ENCODE data around the gene DIDO1.
A peak's percentile ranks its signal among the peaks of the same experiment; 100 is the strongest.

The DIDO1 gene

GRCh38 chr20:62926229-62927127, at the start of gene DIDO1:
Gene DIDO1 (minus strand): TSS chr20:62926505.
- H3K4me3 ChIP-seq (ENCODE audit: low read length): peak within 1 kb of the TSS; percentile 86
- no peak for TF ChIP-seq ZNF274 (IDR thresholded peaks at IDR 0.05; ENCODE audit: low read depth, low read length)

GRCh38 chr20:62975251-62975760, 49.0 kb upstream of the DIDO1 start:
- TF ChIP-seq ZNF274 (IDR thresholded peaks at IDR 0.05; ENCODE audit: low read depth, low read length): no peak
- H3K4me3 ChIP-seq (ENCODE audit: low read length): no peak overlapping the region

DNA sequence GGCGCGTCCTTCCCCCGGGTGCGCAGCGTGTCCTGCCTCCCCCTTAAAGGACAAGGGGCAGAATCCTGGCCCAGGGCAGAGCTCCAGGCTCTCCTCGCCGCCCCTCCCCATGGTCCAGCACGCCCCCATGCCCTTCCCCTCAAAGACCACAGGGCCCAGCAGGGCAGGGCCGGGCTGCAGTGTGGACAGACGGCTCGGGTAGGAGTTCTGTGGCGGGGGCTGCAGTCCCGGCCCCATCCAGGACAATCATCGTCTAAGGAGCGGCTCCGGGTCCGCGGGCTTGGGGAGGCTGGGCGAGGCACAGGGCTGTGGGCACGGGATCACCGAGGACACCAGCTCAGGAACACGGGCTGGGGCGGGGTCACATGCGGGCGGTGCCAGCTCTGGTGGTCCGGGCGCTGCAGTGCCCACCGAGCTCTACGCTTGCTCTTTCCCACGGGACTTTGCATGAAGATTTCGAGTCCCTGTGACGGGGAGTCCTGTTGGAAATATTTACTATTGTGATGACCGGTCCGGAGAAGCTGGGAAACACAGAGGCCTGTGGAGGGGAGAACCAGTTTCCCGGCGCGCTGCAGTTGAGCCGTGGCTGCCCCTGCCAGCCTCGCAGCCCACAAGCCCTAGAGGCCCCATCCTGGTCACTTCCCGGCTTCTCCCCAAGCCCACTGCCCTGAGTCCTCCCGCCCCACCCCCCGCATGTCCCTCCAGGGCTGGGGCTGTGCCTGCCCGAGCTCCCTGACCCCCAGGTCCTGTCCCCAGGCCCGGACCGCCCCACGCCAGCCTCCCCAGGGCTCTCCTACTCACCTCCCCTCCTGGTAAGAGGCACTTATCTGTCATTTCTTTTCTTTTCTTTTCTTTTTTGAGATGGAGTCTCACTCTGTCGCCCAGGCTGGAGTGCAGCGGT, 46.8 kb upstream of the DIDO1 start:
- no peak for TF ChIP-seq ZNF274 (IDR thresholded peaks at IDR 0.05; ENCODE audit: low read depth, low read length)
- H3K4me3 ChIP-seq (ENCODE audit: low read length): no peak overlapping the region

DNA sequence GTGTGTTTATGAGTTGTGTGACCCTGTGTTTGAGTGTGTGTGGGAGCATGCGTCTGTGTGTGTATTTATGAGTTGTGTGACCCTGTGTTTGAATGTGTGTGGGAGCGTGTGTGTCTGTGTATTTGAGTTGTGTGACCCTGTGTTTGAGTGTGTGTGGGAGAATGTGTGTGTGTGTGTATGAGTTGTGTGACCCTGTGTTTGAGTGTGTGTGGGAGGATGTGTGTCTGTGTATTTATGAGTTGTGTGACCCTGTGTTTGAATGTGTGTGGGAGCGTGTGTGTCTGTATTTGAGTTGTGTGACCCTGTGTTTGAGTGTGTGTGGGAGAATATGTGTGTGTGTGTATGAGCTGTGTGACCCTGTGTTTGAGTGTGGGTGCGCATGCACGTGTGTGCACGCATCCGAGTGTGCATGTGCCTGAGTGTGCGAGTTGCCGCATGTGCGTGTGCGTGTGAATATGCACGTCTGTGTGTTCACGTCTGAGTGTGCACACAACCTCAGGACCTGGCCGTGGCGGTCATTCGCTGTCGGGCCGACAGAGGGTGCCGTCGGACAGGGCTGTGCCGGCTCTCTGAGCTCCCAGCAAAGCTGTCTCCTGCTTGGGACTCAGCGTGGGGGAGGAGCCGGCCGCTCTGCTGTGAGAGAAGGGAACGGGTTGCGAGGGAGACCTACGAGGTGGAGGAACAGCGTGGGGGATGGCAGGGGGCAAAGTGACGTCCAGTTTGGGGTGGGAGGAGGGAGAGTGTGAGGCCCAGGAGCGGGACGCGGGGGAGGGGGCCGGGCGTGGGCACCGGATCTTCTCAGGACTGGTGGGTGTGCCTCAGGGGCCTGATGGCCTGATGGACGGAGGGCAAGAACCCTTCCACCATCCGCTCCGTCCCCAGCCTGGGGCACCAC, 45.9 kb upstream of the DIDO1 start:
- no peak overlapping the region for H3K4me3 ChIP-seq (ENCODE audit: low read length)
- TF ChIP-seq ZNF274 (IDR thresholded peaks at IDR 0.05; ENCODE audit: low read depth, low read length): no peak

DNA sequence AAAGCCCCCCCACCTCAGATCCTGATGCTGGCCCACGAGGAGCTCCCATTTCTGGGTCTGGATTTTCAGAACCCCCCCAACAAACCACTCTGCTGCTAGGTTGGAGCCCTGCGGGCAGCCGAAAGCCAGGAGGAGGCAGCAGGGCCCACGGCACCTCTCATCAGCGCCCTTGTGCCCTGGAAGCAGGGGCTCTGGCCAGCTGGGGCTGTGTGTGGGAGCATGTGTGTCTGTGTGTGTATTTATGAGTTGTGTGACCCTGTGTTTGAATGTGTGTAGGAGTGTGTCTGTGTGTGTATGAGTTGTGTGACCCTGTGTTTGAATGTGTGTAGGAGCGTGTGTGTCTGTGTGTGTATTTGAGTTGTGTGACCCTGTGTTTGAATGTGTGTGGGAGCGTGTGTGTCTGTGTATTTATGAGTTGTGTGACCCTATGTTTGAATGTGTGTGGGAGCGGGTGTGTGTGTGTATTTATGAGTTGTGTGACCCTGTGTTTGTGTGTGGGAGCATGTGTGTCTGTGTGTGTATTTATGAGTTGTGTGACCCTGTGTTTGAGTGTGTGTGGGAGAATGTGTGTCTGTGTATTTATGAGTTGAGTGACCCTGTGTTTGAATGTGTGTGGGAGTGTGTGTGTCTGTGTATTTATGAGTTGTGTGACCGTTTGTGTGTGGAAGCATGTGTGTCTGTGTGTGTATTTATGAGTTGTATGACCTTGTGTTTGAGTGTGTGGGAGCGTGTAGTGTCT, 45.1 kb upstream of the DIDO1 start:
- H3K4me3 ChIP-seq (ENCODE audit: low read length): no peak overlapping the region
- no peak for TF ChIP-seq ZNF274 (IDR thresholded peaks at IDR 0.05; ENCODE audit: low read depth, low read length)

DNA sequence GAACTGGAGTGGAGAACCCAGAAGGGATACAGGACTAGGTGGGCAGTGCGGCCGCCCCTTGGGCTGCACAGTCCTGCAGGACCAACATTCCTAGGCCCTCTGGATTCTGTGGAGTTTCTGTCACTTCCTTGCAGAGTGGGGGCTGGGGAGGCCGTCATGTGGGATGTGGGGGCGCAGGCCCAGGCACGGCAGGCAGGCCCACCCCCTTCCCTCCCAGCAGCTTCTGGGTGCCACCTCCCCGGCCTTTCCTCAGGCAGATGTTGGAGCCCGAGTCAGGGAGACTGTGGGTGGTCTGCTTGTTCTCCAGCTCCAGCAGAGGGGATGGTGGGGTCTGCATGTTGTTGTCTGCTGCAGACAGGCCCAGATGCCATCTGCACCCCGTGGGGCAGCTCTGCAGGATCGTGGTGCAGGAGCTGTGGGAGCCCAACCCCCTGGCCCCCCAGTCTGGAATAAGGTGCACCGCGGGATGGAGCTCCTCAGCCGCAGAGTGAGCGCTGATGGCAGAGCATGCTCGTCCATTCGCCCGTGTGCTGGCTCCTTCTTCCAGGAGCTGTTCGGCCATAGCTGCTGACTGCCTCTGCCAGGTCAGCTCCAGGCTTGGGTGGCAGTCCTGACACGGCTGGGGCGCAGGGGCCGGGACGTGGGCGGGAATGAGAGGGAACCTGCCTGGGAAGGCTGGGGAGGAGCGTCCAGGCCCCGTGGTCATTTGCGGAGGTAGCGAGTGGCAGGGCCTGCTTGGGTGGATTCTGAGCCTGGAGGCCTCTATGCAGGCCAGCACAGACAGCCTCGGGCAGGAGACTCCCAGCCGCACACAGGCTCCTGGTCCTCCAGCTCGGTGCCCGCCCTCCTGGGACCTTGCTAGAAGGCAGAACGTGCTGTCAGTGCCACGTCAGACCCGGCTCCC, 44.3 kb upstream of the DIDO1 start:
- no peak overlapping the region for H3K4me3 ChIP-seq (ENCODE audit: low read length)
- TF ChIP-seq ZNF274 (IDR thresholded peaks at IDR 0.05; ENCODE audit: low read depth, low read length): no peak

- no peak overlapping the region for H3K4me3 ChIP-seq (ENCODE audit: low read length)
- TF ChIP-seq ZNF274 (IDR thresholded peaks at IDR 0.05; ENCODE audit: low read depth, low read length): no peak
Observed at GRCh38 chr20:62969939-62970306, 43.6 kb upstream of the DIDO1 start.

GRCh38 chr20:62969179-62969760, 43.0 kb upstream of the DIDO1 start:
- TF ChIP-seq ZNF274 (IDR thresholded peaks at IDR 0.05; ENCODE audit: low read depth, low read length): no peak
- H3K4me3 ChIP-seq (ENCODE audit: low read length): no peak overlapping the region

- no peak for TF ChIP-seq ZNF274 (IDR thresholded peaks at IDR 0.05; ENCODE audit: low read depth, low read length)
- no peak overlapping the region for H3K4me3 ChIP-seq (ENCODE audit: low read length)
Observed at GRCh38 chr20:62968378-62969178, 42.3 kb upstream of the DIDO1 start.

DNA sequence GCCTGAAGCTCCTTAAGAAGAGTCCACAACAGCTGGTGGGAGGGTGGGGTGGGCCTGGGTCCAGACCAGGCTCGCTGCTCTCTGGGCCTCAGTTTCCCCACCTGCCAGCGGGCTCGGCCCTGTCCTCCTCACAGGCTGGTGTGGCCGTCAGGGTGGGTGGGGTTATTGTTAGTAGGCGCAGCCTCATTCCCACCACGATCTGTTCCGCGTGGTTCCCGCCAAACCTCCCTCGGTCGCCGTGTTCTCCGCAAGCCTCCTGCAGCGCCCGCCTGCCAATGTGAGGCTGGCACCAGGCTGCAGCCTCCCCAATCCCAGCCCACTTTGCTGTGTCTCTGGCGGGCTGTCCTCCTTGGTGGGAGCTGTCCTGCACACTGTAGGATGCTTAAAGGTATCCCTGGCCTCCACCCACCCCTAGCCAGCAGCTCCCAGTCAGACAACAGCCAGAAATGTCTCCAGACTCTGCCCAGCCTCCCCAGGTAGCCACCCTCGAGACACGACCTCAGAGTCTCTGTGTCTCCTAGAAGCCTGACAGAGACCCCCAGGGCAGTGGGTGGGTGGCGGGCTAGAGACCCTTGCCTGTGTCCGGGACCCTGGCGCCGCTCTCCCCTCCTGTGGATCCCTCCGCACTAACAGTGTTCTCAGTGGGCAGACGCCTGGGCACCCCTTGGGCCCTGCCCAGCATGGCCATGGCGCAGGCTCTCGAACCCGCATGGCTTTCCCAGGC, 41.5 kb upstream of the DIDO1 start:
- H3K4me3 ChIP-seq (ENCODE audit: low read length): no peak overlapping the region
- no peak for TF ChIP-seq ZNF274 (IDR thresholded peaks at IDR 0.05; ENCODE audit: low read depth, low read length)

Data from GM08714 (cell line).